Stomach (tissue), 9 donors: ENCODE measurements around the gene KRT38. TPM values are rescaled to one million over a fixed set of nuclear protein-coding genes. Genes with fewer than 3 reads are reported as not detected.

ENCODE experiments used
- DNase-seq, 2 donors: peaks; one replicate each; pipeline versions ENCODE4 v3.0.0 to v3.0.0-alpha.2; 2013 to 2019
- H3K27ac ChIP-seq, 5 donors: fragments of 200-600 bp in 4 of 5; sonication (generic) in 4 of 5; one replicate each; pipeline ENCODE4 v1.5.1; 2013 to 2019; ENCODE audit warnings: mild to moderate bottlenecking in 1 of 5, moderate library complexity in 1 of 5
- H3K27me3 ChIP-seq, 3 donors: fragments of 200-600 bp; sonication (generic); one replicate each; pipeline ENCODE4 v1.5.1; 2017 to 2019; ENCODE audit warnings: mixed run types in 1 of 3
- H3K36me3 ChIP-seq, 4 donors: fragments of 200-600 bp; sonication (generic); 1 replicate in 3 of 4; 2 replicates in 1 of 4; pipeline ENCODE4 v1.5.1; 2016 to 2019
- H3K4me1 ChIP-seq, 4 donors: fragments of 200-600 bp; sonication (generic); one replicate each; pipeline ENCODE4 v1.5.1; 2016 to 2019
- H3K4me3 ChIP-seq, 4 donors: fragments of 200-600 bp; sonication (generic) in 3 of 4; one replicate each; pipeline ENCODE4 v1.5.1; 2016 to 2019; ENCODE audit warnings: mild to moderate bottlenecking in 1 of 4
- H3K9me3 ChIP-seq, 4 donors: fragments of 200-600 bp; sonication (generic); one replicate each; pipeline ENCODE4 v1.5.1; 2016 to 2019
- CTCF ChIP-seq, 7 experiments: fragments of 450-650 bp in 4 of 7; fragments of 200-600 bp in 3 of 7; sonication (generic) in 3 of 7; IDR thresholded peaks; one replicate each; pipeline ENCODE4 v1.5.1; 2016 to 2019; ENCODE audit warnings: antibody characterized with exemption in 7 of 7, control low read depth in 2 of 7, mild to moderate bottlenecking in 1 of 7
- EP300 ChIP-seq: sonication (generic); formaldehyde crosslinking; IDR thresholded peaks from one replicate; pipeline ENCODE4 v1.6.1; 2017; ENCODE audit warnings: antibody characterized with exemption
- POLR2A ChIP-seq, 4 donors: fragments of 450-650 bp; IDR thresholded peaks; one replicate each; pipeline ENCODE4 v1.6.1; 2016; ENCODE audit warnings: antibody characterized with exemption in 4 of 4, control low read depth in 2 of 4, mild to moderate bottlenecking in 1 of 4, moderate library complexity in 1 of 4
- POLR2AphosphoS5 ChIP-seq, 3 donors: sonication (generic); formaldehyde crosslinking; IDR thresholded peaks; one replicate each; pipeline ENCODE4 v1.6.1; 2016; ENCODE audit warnings: antibody characterized with exemption in 3 of 3
- WGBS, 5 donors: extraction: QIAGEN DNeasy Blood & Tissue Kit in 3 of 5; methylation state at CpG; one replicate each; pipeline versions ENCODE4 v1.1.5 to v1.1.7; 2013 to 2018; 5-methylcytosine and 5-hydroxymethylcytosine counted together
- intact Hi-C: fragments of 100-400 bp; cut with DNase I; formaldehyde crosslinking; loops from one replicate; pipeline ENCODE4 v1.15.1; 2023; ENCODE audit warnings: low total_unique reads
- polyA plus RNA-seq, 3 donors: library from polyadenylated mRNA; stranded (reverse); fragments of 200-250 nt; gene quantifications; one replicate each; pipeline ENCODE4 v1.2.3, GENCODE V29; 2013
- total RNA-seq, 5 donors: library from RNA; depleted of rRNA; stranded (reverse); fragments of >200 nt; gene quantifications; one replicate each; pipeline versions ENCODE4 v1.1.0 to v1.2.3, GENCODE V29; 2014 to 2016
- donor health status: healthy with polysubstance abuse.
- donor health status: Bipolar disorder and iron deficiency.
- donor health status: healthy.

The KRT38 gene
- total and polyA plus RNA-seq, 8 donors: not detected

- H3K27me3 ChIP-seq: peaks cover 0 to 14% (median 0%) of the 10 kb centered on the region in 3 donors
- H3K36me3 ChIP-seq: no peaks in the 10 kb centered on the region
- no peak for TF ChIP-seq POLR2AphosphoS5 (IDR thresholded peaks at IDR 0.05)
- no peak for TF ChIP-seq POLR2A (IDR thresholded peaks at IDR 0.05)
- TF ChIP-seq CTCF (IDR thresholded peaks at IDR 0.05): no peak
- no peak for TF ChIP-seq EP300
- WGBS, 5 donors: 84 to 90% (median 86%) methylated on average over 10 of the region's 10 CpGs
- no peak for DNase-seq
- H3K9me3 ChIP-seq: no peaks in the 10 kb centered on the region
- H3K4me1 ChIP-seq: no peaks in the 10 kb centered on the region
- H3K27ac ChIP-seq: no peak overlapping the region
- intact Hi-C loops: no loop called here
- H3K4me3 ChIP-seq: no peak overlapping the region
Observed at GRCh38 chr17:41394254-41394996, 46.4 kb downstream of the KRT38 start.

- H3K36me3 ChIP-seq: no peaks in the 10 kb centered on the region
- H3K27me3 ChIP-seq: peaks cover 0 to 14% (median 0%) of the 10 kb centered on the region in 3 donors
- 82 to 91% (median 86%) methylated on average over 10 of the region's 10 CpGs for WGBS, 5 donors
- no peaks in the 10 kb centered on the region for H3K4me1 ChIP-seq
- intact Hi-C loops: no loop called here
- no peak overlapping the region for H3K27ac ChIP-seq
- TF ChIP-seq EP300 (no peak), POLR2A (IDR thresholded peaks at IDR 0.05) (no peak), CTCF (IDR thresholded peaks at IDR 0.05) (no peak), POLR2AphosphoS5 (IDR thresholded peaks at IDR 0.05) (no peak)
- no peak for DNase-seq
- no peak overlapping the region for H3K4me3 ChIP-seq
- no peaks in the 10 kb centered on the region for H3K9me3 ChIP-seq
Observed at GRCh38 chr17:41393826-41394225, 47.0 kb downstream of the KRT38 start.

GRCh38 chr17:41393294-41393693 lies 47.5 kb downstream of the KRT38 start:
- WGBS, 5 donors: 69 to 86% (median 77%) methylated on average over 5 of the region's 5 CpGs
- intact Hi-C loops: no loop called here
- Histone ChIP-seq H3K4me1 (no peaks in the 10 kb centered on the region), H3K27ac (no peak overlapping the region), H3K27me3 (peaks cover 0 to 14% (median 0%) of the 10 kb centered on the region in 3 donors), H3K36me3 (no peaks in the 10 kb centered on the region), H3K9me3 (no peaks in the 10 kb centered on the region), H3K4me3 (no peak overlapping the region)
- no peak for TF ChIP-seq CTCF (IDR thresholded peaks at IDR 0.05)
- TF ChIP-seq POLR2A (IDR thresholded peaks at IDR 0.05): no peak
- TF ChIP-seq EP300: no peak
- no peak for TF ChIP-seq POLR2AphosphoS5 (IDR thresholded peaks at IDR 0.05)
- no peak for DNase-seq

GRCh38 chr17:41392278-41392677 lies 48.5 kb downstream of the KRT38 start:
- H3K4me1 ChIP-seq: no peaks in the 10 kb centered on the region
- intact Hi-C loops: no loop called here
- 94 to 100% (median 97%) methylated on average over 1 of the region's 1 CpG for WGBS, 5 donors
- H3K36me3 ChIP-seq: no peaks in the 10 kb centered on the region
- DNase-seq: no peak
- no peak overlapping the region for H3K4me3 ChIP-seq
- H3K9me3 ChIP-seq: peaks cover 0 to 6% (median 4%) of the 10 kb centered on the region in 4 donors
- no peak overlapping the region for H3K27ac ChIP-seq
- H3K27me3 ChIP-seq: peaks cover 0 to 14% (median 0%) of the 10 kb centered on the region in 3 donors
- no peak for TF ChIP-seq POLR2A (IDR thresholded peaks at IDR 0.05)
- no peak for TF ChIP-seq EP300
- TF ChIP-seq CTCF (IDR thresholded peaks at IDR 0.05): no peak
- TF ChIP-seq POLR2AphosphoS5 (IDR thresholded peaks at IDR 0.05): no peak
